ENCODE results near the gene CNTN5.

CNTN5 gene

GRCh38 chr11:100182927-100183326, 1162.2 kb downstream of the CNTN5 start (continued):
- TF ChIP-seq POU6F1 (CRISPR knock-in tag; IDR thresholded peaks at IDR 0.05; ENCODE audit: borderline replicate concordance, low read depth), result no peak
- no peak for TF ChIP-seq OSR1 (CRISPR knock-in tag; IDR thresholded peaks at IDR 0.05)
- no peak for TF ChIP-seq PPARA (CRISPR knock-in tag; IDR thresholded peaks at IDR 0.05; ENCODE audit: borderline replicate concordance)
- TF ChIP-seq TOX (CRISPR knock-in tag; IDR thresholded peaks at IDR 0.05; ENCODE audit: borderline replicate concordance), result no peak
- TF ChIP-seq ZFP30 (CRISPR knock-in tag; IDR thresholded peaks at IDR 0.05), result no peak

- TF ChIP-seq CSRNP3 (CRISPR knock-in tag; IDR thresholded peaks at IDR 0.05) (no peak), GLIS3 (CRISPR knock-in tag; IDR thresholded peaks at IDR 0.05) (no peak), ZFP30 (CRISPR knock-in tag; IDR thresholded peaks at IDR 0.05) (no peak), ISL1 (CRISPR knock-in tag; IDR thresholded peaks at IDR 0.05) (no peak), TOX (CRISPR knock-in tag; IDR thresholded peaks at IDR 0.05; ENCODE audit: borderline replicate concordance) (no peak), ARNTL (CRISPR knock-in tag; IDR thresholded peaks at IDR 0.05; ENCODE audit: borderline replicate concordance, low read depth) (no peak), ZNF565 (CRISPR knock-in tag; conservative IDR thresholded peaks at IDR 0.05; ENCODE audit: low read depth) (no peak), CSDC2 (CRISPR knock-in tag; IDR thresholded peaks at IDR 0.05) (no peak), PATZ1 (CRISPR knock-in tag; IDR thresholded peaks at IDR 0.05; ENCODE audit: borderline replicate concordance) (no peak), BACH2 (CRISPR knock-in tag; IDR thresholded peaks at IDR 0.05; ENCODE audit: borderline replicate concordance) (no peak), POU6F1 (CRISPR knock-in tag; IDR thresholded peaks at IDR 0.05; ENCODE audit: borderline replicate concordance, low read depth) (no peak), SNAI2 (CRISPR knock-in tag; IDR thresholded peaks at IDR 0.05) (no peak), ZC3H10 (CRISPR knock-in tag; IDR thresholded peaks at IDR 0.05) (no peak), TSHZ2 (CRISPR knock-in tag; IDR thresholded peaks at IDR 0.05) (no peak), ZNF8 (CRISPR knock-in tag; IDR thresholded peaks at IDR 0.05) (no peak), ZFP3 (CRISPR knock-in tag; IDR thresholded peaks at IDR 0.05) (no peak), PPARA (CRISPR knock-in tag; IDR thresholded peaks at IDR 0.05; ENCODE audit: borderline replicate concordance) (no peak)
Measured at GRCh38 chr11:100185588-100185987, 1164.8 kb downstream of the CNTN5 start.

GRCh38 chr11:100188137-100188783, 1167.5 kb downstream of the CNTN5 start:
- ATAC-seq, result no peak
- TF ChIP-seq PPARA (CRISPR knock-in tag; IDR thresholded peaks at IDR 0.05; ENCODE audit: borderline replicate concordance) (no peak), ZNF8 (CRISPR knock-in tag; IDR thresholded peaks at IDR 0.05) (no peak), SNAI2 (CRISPR knock-in tag; IDR thresholded peaks at IDR 0.05) (no peak), CSRNP3 (CRISPR knock-in tag; IDR thresholded peaks at IDR 0.05) (no peak), ZNF565 (CRISPR knock-in tag; conservative IDR thresholded peaks at IDR 0.05; ENCODE audit: low read depth) (no peak), ESRRG (CRISPR knock-in tag; IDR thresholded peaks at IDR 0.05) (no peak), TCF4 (CRISPR knock-in tag; IDR thresholded peaks at IDR 0.05; ENCODE audit: borderline replicate concordance) (no peak), ZNF70 (CRISPR knock-in tag; IDR thresholded peaks at IDR 0.05) (no peak), ZC3H10 (CRISPR knock-in tag; IDR thresholded peaks at IDR 0.05) (no peak), BACH2 (CRISPR knock-in tag; IDR thresholded peaks at IDR 0.05; ENCODE audit: borderline replicate concordance) (no peak), TOX (CRISPR knock-in tag; IDR thresholded peaks at IDR 0.05; ENCODE audit: borderline replicate concordance) (no peak), RARB (CRISPR knock-in tag; IDR thresholded peaks at IDR 0.05) (no peak), TSHZ2 (CRISPR knock-in tag; IDR thresholded peaks at IDR 0.05) (no peak)

More at GRCh38 chr11:100185588-100185987, 1164.8 kb downstream of the CNTN5 start:
- ATAC-seq, result no peak

Measured in SK-N-SH treated with all-trans-retinoic acid at 6 μM for 48 hours (cell line).